Measurements from ENCODE around the gene HSP90AB1. TPM values are rescaled to one million over a fixed set of nuclear protein-coding genes. Genes with fewer than 3 reads are reported as not detected.

Gene HSP90AB1
- total and polyA plus RNA-seq, 9 of the 15 experiments (the other 6 are each of a cell fraction or from before 2014, with no cell fraction given): 1,780 to 3,358 (median 2,262) TPM

- TF ChIP-seq ZFP91 (CRISPR knock-in tag; IDR thresholded peaks at IDR 0.05): no peak
- TF ChIP-seq TEAD4 (IDR thresholded peaks at IDR 0.05; ENCODE audit: low read length): peak; percentile 50; the same call in 1 of the 2 replicates
- no peak for TF ChIP-seq TEAD4 (CRISPR knock-in tag; IDR thresholded peaks at IDR 0.05; ENCODE audit: borderline replicate concordance)
- peak; percentile 62; the same call in 1 of the 2 replicates for TF ChIP-seq NCOA1 (IDR thresholded peaks at IDR 0.05; ENCODE audit: low read depth)
- TF ChIP-seq KAT7 (CRISPR knock-in tag; IDR thresholded peaks at IDR 0.05; ENCODE audit: borderline replicate concordance): no peak
- TF ChIP-seq FOXP1 (CRISPR knock-in tag; IDR thresholded peaks at IDR 0.05): no peak
- no peak for TF ChIP-seq PCBP2 (IDR thresholded peaks at IDR 0.05; ENCODE audit: low read depth, low read length, poor library complexity, severe bottlenecking)
- no peak for TF ChIP-seq ZNF79 (CRISPR knock-in tag; IDR thresholded peaks at IDR 0.05; ENCODE audit: low read depth)
- no peak for TF ChIP-seq ZBTB7A (IDR thresholded peaks at IDR 0.05; ENCODE audit: borderline replicate concordance, control insufficient read depth, low read depth, low read length)
- no peak for TF ChIP-seq CHD2 (IDR thresholded peaks at IDR 0.05; ENCODE audit: low read depth, low read length)
- no peak for TF ChIP-seq CGGBP1 (CRISPR knock-in tag; IDR thresholded peaks at IDR 0.05)
- TF ChIP-seq ZNF165 (CRISPR knock-in tag; IDR thresholded peaks at IDR 0.05; ENCODE audit: borderline replicate concordance): no peak
- TF ChIP-seq FOSL1 (tag; conservative IDR thresholded peaks at IDR 0.05): peak; percentile 93
- TF ChIP-seq ZNF253 (CRISPR knock-in tag; conservative IDR thresholded peaks at IDR 0.05): no peak
- TF ChIP-seq TCF3 (CRISPR knock-in tag; IDR thresholded peaks at IDR 0.05): 0 out of 2 replicates have a peak, but pooled peaks have one; percentile 13
- TF ChIP-seq KLF6 (CRISPR knock-in tag; IDR thresholded peaks at IDR 0.05; ENCODE audit: borderline replicate concordance): no peak
- TF ChIP-seq CREBBP (IDR thresholded peaks at IDR 0.05; ENCODE audit: low read depth, low read length): no peak
- TF ChIP-seq ATF2 (CRISPR knock-in tag; IDR thresholded peaks at IDR 0.05): no peak
- peak; percentile 88 for TF ChIP-seq ATF3 (IDR thresholded peaks at IDR 0.05)
- 0 out of 2 replicates have a peak, but pooled peaks have one; percentile 56 for TF ChIP-seq ATF3 (CRISPR knock-in tag; conservative IDR thresholded peaks at IDR 0.05)
- TF ChIP-seq STAG1 (CRISPR knock-in tag; IDR thresholded peaks at IDR 0.05; ENCODE audit: borderline replicate concordance): no peak
- no peak for TF ChIP-seq ZMIZ1 (IDR thresholded peaks at IDR 0.05; ENCODE audit: low read depth in 2 of 2, low read length in 2 of 2)
Observed at GRCh38 chr6:44203955-44204354, 42.9 kb upstream of the HSP90AB1 start (continued).

All from K562 (cell line).